C4-2B (cell line): ENCODE results near the gene SUFU.

Source experiments
- ZFX ChIP-seq: fragments of 450-650 bp; IDR thresholded peaks from 2 replicates; pipeline ENCODE4 v1.6.1; 2017
- TF ChIP-seq, protein P1 (sequence below): fragments of 450-650 bp; conservative IDR thresholded peaks from 2 replicates; pipeline ENCODE4 v1.5.1; 2017; ENCODE audit warnings: mild to moderate bottlenecking

DNA sequence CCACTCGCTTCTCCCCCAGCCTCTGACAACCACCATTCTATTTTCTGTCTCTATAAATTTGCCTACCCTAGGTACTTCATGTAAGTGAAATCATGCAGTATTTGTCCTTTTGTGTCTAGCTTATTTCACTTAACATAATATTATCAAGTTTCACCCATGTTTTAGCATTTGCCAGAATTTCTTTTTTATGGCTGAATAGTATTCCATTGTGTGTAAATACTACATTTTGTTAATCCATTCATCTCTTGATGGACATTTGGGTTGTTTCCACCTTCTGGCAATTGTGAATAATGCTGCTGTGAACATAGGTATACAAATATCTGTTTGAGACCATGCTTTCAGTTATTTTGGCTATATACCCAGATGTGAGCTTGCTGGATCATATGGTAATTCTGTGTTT, 83.1 kb downstream of the SUFU start:
- TF ChIP-seq, protein P1, sequence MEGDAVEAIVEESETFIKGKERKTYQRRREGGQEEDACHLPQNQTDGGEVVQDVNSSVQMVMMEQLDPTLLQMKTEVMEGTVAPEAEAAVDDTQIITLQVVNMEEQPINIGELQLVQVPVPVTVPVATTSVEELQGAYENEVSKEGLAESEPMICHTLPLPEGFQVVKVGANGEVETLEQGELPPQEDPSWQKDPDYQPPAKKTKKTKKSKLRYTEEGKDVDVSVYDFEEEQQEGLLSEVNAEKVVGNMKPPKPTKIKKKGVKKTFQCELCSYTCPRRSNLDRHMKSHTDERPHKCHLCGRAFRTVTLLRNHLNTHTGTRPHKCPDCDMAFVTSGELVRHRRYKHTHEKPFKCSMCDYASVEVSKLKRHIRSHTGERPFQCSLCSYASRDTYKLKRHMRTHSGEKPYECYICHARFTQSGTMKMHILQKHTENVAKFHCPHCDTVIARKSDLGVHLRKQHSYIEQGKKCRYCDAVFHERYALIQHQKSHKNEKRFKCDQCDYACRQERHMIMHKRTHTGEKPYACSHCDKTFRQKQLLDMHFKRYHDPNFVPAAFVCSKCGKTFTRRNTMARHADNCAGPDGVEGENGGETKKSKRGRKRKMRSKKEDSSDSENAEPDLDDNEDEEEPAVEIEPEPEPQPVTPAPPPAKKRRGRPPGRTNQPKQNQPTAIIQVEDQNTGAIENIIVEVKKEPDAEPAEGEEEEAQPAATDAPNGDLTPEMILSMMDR, result no peak
- no peak for TF ChIP-seq ZFX
